ENCODE data around the gene CGB8.

DNA sequence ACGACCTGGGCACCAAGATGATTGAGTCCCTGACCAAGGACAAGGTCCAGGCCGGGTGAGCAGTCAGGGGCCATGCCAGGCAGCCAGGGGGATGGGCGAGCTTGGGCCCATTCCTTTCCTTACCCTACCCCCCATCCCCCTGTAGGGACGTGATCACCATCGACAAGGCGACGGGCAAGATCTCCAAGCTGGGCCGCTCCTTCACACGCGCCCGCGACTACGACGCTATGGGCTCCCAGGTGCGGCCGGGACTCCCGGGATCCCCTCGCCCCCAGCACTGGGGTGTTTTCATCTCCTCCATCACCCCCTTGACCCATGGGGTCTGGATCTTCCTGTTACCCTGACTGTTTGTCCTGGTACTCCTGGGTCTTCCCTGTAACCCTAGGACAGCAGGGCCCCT lies 39.1 kb downstream of the CGB8 start:
- TF ChIP-seq CTCF (IDR thresholded peaks at IDR 0.05) = no peak
- no peak for TF ChIP-seq POLR2AphosphoS5 (IDR thresholded peaks at IDR 0.05; ENCODE audit: low read depth, low read length)
